A549 (cell line): ENCODE results near the gene SORCS2. TPM values are rescaled to one million over a fixed set of nuclear protein-coding genes. Genes with fewer than 3 reads are reported as not detected.

Experiments used
- ATAC-seq, 2 experiments: fragments of 200-7000 bp in 1 of 2; fragments of >200 bp in 1 of 2; cut with Nextera tagmentation in 1 of 2; cut with Tn5 transposase in 1 of 2; 3 replicates each; pipeline versions ENCODE4 v1.8.0 to v1.9.1; 2018 to 2020; ENCODE audit warnings: mild to moderate bottlenecking in 1 of 2, moderate library complexity in 1 of 2
- CTCF ChIA-PET: fragments of 300-600 bp; sonication (Branson Sonifier 250); formaldehyde crosslinking; extraction: SDS; loops from one replicate; lab custom pipeline; 2021; ENCODE audit warnings: antibody characterized with exemption, inconsistent platforms; lab: Yijun Ruan, JAX
- POLR2A ChIA-PET: fragments of 350-600 bp; formaldehyde crosslinking; extraction: SDS; loops from one replicate; lab custom pipeline; 2021; ENCODE audit warnings: antibody characterized with exemption, inconsistent platforms; lab: Yijun Ruan, JAX
- DNase-seq, 2 experiments: peaks; one replicate each; pipeline versions ENCODE4 v3.0.0 to v3.0.0-alpha.2; 2011 to 2016; ENCODE audit warnings: low read depth in 1 of 2, low spot score in 1 of 2
- FAIRE-seq: peaks from 2 replicates; lab custom pipeline; 2011; peaks lifted over from hg19 to GRCh38; lab: Jason Lieb, UNC
- H3K27ac ChIP-seq, 2 experiments: fragments of >200 bp; sonication (Bioruptor Twin); formaldehyde crosslinking; 3 replicates each; pipeline ENCODE4 v1.5.1; 2016 to 2017
- H3K4me1 ChIP-seq: fragments of >200 bp; sonication (Bioruptor Twin); formaldehyde crosslinking; 3 replicates; pipeline ENCODE4 v1.6.1; 2016
- H3K4me2 ChIP-seq: fragments of >200 bp; sonication (Bioruptor Twin); formaldehyde crosslinking; 3 replicates; pipeline ENCODE4 v1.6.1; 2016
- H3K4me3 ChIP-seq: fragments of >200 bp; sonication (Bioruptor Twin); formaldehyde crosslinking; 3 replicates; pipeline ENCODE4 v1.5.1; 2016
- H3K9me3 ChIP-seq: fragments of >200 bp; sonication (Bioruptor Twin); formaldehyde crosslinking; 3 replicates; pipeline ENCODE4 v1.6.1; 2016
- CBX2 ChIP-seq: fragments of 200-600 bp; sonication (generic); IDR thresholded peaks from 2 replicates; pipeline ENCODE4 v1.6.1; 2016; ENCODE audit warnings: low read depth, mild to moderate bottlenecking, borderline replicate concordance
- CTCF ChIP-seq: fragments of >200 bp; sonication (Bioruptor Twin); formaldehyde crosslinking; IDR thresholded peaks from 3 replicates; pipeline ENCODE4 v1.5.1; 2016
- EHF ChIP-seq: fragments of 250-450 bp; sonication (Bioruptor Pico); IDR thresholded peaks from 2 replicates; pipeline ENCODE4 v1.5.0; 2020; ENCODE audit warnings: mild to moderate bottlenecking
- FOSB ChIP-seq: fragments of 250-450 bp; sonication (Bioruptor Pico); IDR thresholded peaks from 2 replicates; pipeline ENCODE4 v1.5.0; 2020; ENCODE audit warnings: mild to moderate bottlenecking, moderate library complexity
- FOSL2 ChIP-seq, 2 experiments: fragments of 450-650 bp in 1 of 2; fragments of >200 bp in 1 of 2; sonication (Bioruptor Twin) in 1 of 2; formaldehyde crosslinking; IDR thresholded peaks; 2 replicates each; pipeline versions ENCODE4 v1.5.0 to v1.6.1; 2016 to 2020; ENCODE audit warnings: mild to moderate bottlenecking in 1 of 2, moderate library complexity in 1 of 2
- FOXS1 ChIP-seq: fragments of 250-450 bp; sonication (Bioruptor Pico); IDR thresholded peaks from 2 replicates; pipeline ENCODE4 v1.5.0; 2020; ENCODE audit warnings: mild to moderate bottlenecking, moderate library complexity
- GATA3 ChIP-seq: IDR thresholded peaks from 2 replicates; pipeline ENCODE4 v1.6.1; 2012; ENCODE audit warnings: borderline replicate concordance
- MYC ChIP-seq: IDR thresholded peaks from 2 replicates; pipeline ENCODE4 v1.6.1; 2012; ENCODE audit warnings: mild to moderate bottlenecking, inconsistent platforms, low read length, improper control_type of control experiment, borderline replicate concordance
- NFE2L2 ChIP-seq: fragments of 150-350 bp; conservative IDR thresholded peaks from 2 replicates; pipeline ENCODE4 v1.6.1; 2014; ENCODE audit warnings: low read length
- NPAS2 ChIP-seq: fragments of 250-450 bp; sonication (Bioruptor Pico); IDR thresholded peaks from 2 replicates; pipeline ENCODE4 v1.8.0; 2022; ENCODE audit warnings: mild to moderate bottlenecking, moderate library complexity, borderline replicate concordance
- RAD21 ChIP-seq, 2 experiments: fragments of >200 bp in 1 of 2; sonication (Bioruptor Twin) in 1 of 2; formaldehyde crosslinking in 1 of 2; IDR thresholded peaks in 1 of 2; conservative IDR thresholded peaks in 1 of 2; 2 replicates in 1 of 2; 3 replicates in 1 of 2; pipeline ENCODE4 v1.6.1; 2012 to 2018; ENCODE audit warnings: inconsistent platforms in 1 of 2
- RCOR1 ChIP-seq: fragments of 150-350 bp; IDR thresholded peaks from 2 replicates; pipeline ENCODE4 v1.6.1; 2014; ENCODE audit warnings: antibody characterized with exemption, low read length, low read depth
- RFX5 ChIP-seq: fragments of 450-650 bp; IDR thresholded peaks from 2 replicates; pipeline ENCODE4 v1.7.1; 2014; ENCODE audit warnings: antibody characterized with exemption, mild to moderate bottlenecking, moderate library complexity
- RNF2 ChIP-seq: fragments of 200-600 bp; sonication (generic); IDR thresholded peaks from 2 replicates; pipeline ENCODE4 v1.6.1; 2016; ENCODE audit warnings: low read depth, mild to moderate bottlenecking, antibody characterized with exemption, moderate library complexity, borderline replicate concordance
- WGBS: methylation state at CpG from one replicate; pipeline ENCODE4 v1.1.6; 2017; ENCODE audit errors: missing lambda C conversion rate; 5-methylcytosine and 5-hydroxymethylcytosine counted together
- polyA plus RNA-seq, 4 experiments: library from polyadenylated mRNA; depleted of rRNA in 3 of 4; stranded (reverse); fragments of >200 nt; fragmentation: RNase III in 1 of 4; extraction: RNeasy Plus Mini Kit Qiagen cat#74134 plus additional on column Dnase treatment in 1 of 4; gene quantifications; 2 replicates in 3 of 4; 3 replicates in 1 of 4; pipeline ENCODE4 v1.2.3, GENCODE V29; 2011 to 2017
- TF ChIP-seq, protein P1 (sequence below): fragments of 450-650 bp; IDR thresholded peaks from 2 replicates; pipeline ENCODE4 v1.6.1; 2014; ENCODE audit warnings: antibody characterized with exemption
- TF ChIP-seq, protein P2 (sequence below): fragments of >200 bp; sonication (Bioruptor Twin); formaldehyde crosslinking; IDR thresholded peaks from 2 replicates; pipeline ENCODE4 v1.6.1; 2016
- TF ChIP-seq, protein P3 (sequence below): IDR thresholded peaks from 2 replicates; pipeline ENCODE4 v1.6.1; 2012; ENCODE audit warnings: low read depth, borderline replicate concordance

Gene SORCS2
- polyA plus RNA-seq, 2 of the 4 experiments (the other 2 are of a cell fraction), result 1.4 to 4.6 TPM

GRCh38 chr4:7721984-7722551, 529.7 kb downstream of the SORCS2 start:
- H3K4me3 ChIP-seq, result no peak overlapping the region
- no peaks in the 10 kb centered on the region for H3K4me1 ChIP-seq
- TF ChIP-seq NFE2L2 (no peak), RAD21 (conservative IDR thresholded peaks at IDR 0.05 in 1 of 2, IDR thresholded peaks at IDR 0.05 in 1 of 2) (peak in 1 of 2 experiments; percentile 24; a peak in 1 of 5 replicates)
- peak in 1 of 2 experiments; percentile 65; a peak in 3 of 6 replicates for ATAC-seq
- H3K27ac ChIP-seq, result no peak overlapping the region
- ChIA-PET CTCF (no interaction called here), POLR2A (no interaction called here)
- peak in 1 of 2 experiments; percentile 40 for DNase-seq
- H3K4me2 ChIP-seq, result no peak overlapping the region
- 62% methylated on average over 9 of the region's 13 CpGs for WGBS
- H3K9me3 ChIP-seq, result no peaks in the 10 kb centered on the region
- FAIRE-seq, result no peak

DNA sequence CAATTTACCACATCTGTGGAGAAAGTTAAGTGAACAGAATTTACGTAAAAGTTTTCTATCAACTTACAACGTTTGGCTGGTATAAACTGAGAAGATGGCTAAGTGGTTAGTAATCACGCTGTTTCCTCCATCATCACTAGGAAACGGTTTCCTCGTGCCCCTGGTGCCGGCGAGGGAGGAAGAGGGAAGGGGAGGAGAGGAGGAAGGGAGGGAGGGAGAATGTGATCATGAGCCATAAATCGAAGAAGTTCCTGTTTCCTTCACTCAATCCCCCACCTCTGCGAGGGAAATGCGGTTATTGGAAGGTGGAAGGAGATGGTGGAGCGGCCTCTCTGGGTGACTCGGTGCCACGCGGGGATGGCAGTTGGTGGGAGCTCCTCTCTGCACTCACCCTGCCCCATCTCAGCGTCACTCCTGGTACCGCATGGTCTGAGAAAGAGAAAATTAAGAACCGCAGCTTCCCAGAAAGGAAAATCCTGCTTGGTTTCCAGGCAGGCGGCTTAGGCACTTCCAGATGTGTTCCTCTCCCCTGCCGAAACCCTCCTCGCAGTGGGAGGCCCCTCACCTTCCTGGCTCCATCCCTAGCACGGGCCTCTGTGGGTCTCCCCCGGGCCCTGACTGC, 530.5 kb downstream of the SORCS2 start:
- Histone ChIP-seq H3K4me3 (no peak overlapping the region), H3K4me2 (no peak overlapping the region), H3K4me1 (no peaks in the 10 kb centered on the region), H3K9me3 (no peaks in the 10 kb centered on the region), H3K27ac (no peak overlapping the region)
- POLR2A ChIA-PET, result no interaction called here
- DNase-seq (no peak), FAIRE-seq (no peak), ATAC-seq (no peak)
- CTCF ChIA-PET, result interaction anchor here (1.0 kb wide), 1 partner anchor 237 kb away, joined by 3 read pairs; no protein-coding TSS in a partner anchor
- 77% methylated on average over 22 of the region's 22 CpGs for WGBS
- TF ChIP-seq RCOR1, result no peak
- TF ChIP-seq RFX5, result no peak
- TF ChIP-seq MYC, result no peak
- TF ChIP-seq EHF (CRISPR knock-in tag), result no peak
- no peak for TF ChIP-seq CTCF
- no peak for TF ChIP-seq RNF2
- TF ChIP-seq, protein P1, sequence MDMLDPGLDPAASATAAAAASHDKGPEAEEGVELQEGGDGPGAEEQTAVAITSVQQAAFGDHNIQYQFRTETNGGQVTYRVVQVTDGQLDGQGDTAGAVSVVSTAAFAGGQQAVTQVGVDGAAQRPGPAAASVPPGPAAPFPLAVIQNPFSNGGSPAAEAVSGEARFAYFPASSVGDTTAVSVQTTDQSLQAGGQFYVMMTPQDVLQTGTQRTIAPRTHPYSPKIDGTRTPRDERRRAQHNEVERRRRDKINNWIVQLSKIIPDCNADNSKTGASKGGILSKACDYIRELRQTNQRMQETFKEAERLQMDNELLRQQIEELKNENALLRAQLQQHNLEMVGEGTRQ, result no peak

DNA sequence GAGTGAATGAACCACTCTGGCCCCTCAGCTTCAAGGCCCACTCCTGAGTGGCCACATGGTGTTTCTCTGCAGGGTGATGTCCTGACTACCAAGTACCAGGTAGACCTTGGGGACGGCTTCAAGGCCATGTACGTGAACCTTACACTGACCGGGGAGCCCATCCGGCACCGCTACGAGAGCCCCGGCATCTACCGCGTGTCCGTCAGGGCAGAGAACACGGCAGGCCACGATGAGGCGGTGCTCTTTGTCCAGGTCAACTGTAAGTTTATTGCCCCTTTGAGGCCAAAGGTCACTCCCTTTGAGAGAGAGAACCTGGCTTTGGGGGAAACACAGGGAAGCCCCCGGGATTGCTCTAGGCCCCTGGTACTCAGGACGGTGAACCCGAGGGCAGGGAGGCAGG, 531.3 kb downstream of the SORCS2 start:
- Histone ChIP-seq H3K9me3 (no peaks in the 10 kb centered on the region), H3K4me1 (no peaks in the 10 kb centered on the region), H3K27ac (no peak overlapping the region), H3K4me3 (no peak overlapping the region), H3K4me2 (no peak overlapping the region)
- ATAC-seq (no peak), DNase-seq (no peak), FAIRE-seq (no peak)
- no peak for TF ChIP-seq NPAS2 (CRISPR knock-in tag)
- TF ChIP-seq RNF2, result no peak
- no peak for TF ChIP-seq FOSB (CRISPR knock-in tag)
- TF ChIP-seq NFE2L2, result no peak
- TF ChIP-seq, protein P2, sequence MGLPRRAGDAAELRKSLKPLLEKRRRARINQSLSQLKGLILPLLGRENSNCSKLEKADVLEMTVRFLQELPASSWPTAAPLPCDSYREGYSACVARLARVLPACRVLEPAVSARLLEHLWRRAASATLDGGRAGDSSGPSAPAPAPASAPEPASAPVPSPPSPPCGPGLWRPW, result no peak
- no peak for TF ChIP-seq CBX2
- no peak for TF ChIP-seq MYC
- TF ChIP-seq, protein P1, result no peak
- TF ChIP-seq RAD21 (conservative IDR thresholded peaks at IDR 0.05 in 1 of 2, IDR thresholded peaks at IDR 0.05 in 1 of 2), result no peak
- TF ChIP-seq FOSL2 (IDR thresholded peaks at IDR 0.05), result no peak
- no peak for TF ChIP-seq FOSL2 (CRISPR knock-in tag; IDR thresholded peaks at IDR 0.05)
- no peak for TF ChIP-seq GATA3
- TF ChIP-seq FOXS1 (CRISPR knock-in tag), result no peak
- TF ChIP-seq, protein P3, sequence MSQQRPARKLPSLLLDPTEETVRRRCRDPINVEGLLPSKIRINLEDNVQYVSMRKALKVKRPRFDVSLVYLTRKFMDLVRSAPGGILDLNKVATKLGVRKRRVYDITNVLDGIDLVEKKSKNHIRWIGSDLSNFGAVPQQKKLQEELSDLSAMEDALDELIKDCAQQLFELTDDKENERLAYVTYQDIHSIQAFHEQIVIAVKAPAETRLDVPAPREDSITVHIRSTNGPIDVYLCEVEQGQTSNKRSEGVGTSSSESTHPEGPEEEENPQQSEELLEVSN, result no peak
- POLR2A ChIA-PET, result no interaction called here
- CTCF ChIA-PET, result interaction anchor here (1.0 kb wide), 1 partner anchor 236 kb away, joined by 3 read pairs; no protein-coding TSS in a partner anchor
- 84% methylated on average over 6 of the region's 16 CpGs for WGBS
